Stimulated activated CD8-positive, alpha-beta memory T cell treated with anti-CD3 and anti-CD28 coated beads, Interleukin-4, amount 100 ng/mL, for 4 hours (primary cell): Measurements from ENCODE around the gene TFAP2E.

ENCODE experiments used
- DNase-seq, 2 donors: peaks; one replicate each; pipeline ENCODE4 v3.0.0-alpha.2; 2020; ENCODE audit warnings: low read depth in 2 of 2, low spot score in 1 of 2

TFAP2E gene

DNA sequence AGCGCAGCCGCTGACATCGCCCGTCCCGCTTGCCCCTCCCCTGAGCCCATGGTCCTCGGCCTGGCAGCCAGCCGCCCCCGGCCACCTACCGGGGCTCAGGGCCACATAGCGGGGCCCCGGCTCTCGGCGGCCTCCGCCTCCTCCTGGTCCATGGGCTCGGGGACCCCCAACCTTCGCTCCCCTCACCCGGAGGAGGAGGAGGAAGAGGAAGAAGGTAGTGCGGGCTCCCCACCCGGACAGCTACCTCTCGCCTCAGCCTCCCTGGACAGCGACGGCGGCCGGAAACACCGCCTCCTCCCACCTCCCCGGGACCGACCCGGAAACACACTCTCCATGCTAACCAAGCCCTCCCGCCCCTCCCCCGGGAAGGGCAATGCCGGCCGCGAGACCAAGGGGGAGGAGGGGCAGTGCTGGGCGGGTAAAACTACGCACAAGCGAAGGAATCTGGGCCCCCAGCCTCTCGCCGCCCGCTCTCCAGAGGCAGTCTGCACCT, 15.9 kb upstream of the TFAP2E start, which contains the start of gene KIAA0319L:
KIAA0319L (minus strand) TSS at position 286 of the 493 bp plus-strand sequence. CDS start 2,912 bp downstream, outside the sequence.
- DNase-seq = no peak

DNA sequence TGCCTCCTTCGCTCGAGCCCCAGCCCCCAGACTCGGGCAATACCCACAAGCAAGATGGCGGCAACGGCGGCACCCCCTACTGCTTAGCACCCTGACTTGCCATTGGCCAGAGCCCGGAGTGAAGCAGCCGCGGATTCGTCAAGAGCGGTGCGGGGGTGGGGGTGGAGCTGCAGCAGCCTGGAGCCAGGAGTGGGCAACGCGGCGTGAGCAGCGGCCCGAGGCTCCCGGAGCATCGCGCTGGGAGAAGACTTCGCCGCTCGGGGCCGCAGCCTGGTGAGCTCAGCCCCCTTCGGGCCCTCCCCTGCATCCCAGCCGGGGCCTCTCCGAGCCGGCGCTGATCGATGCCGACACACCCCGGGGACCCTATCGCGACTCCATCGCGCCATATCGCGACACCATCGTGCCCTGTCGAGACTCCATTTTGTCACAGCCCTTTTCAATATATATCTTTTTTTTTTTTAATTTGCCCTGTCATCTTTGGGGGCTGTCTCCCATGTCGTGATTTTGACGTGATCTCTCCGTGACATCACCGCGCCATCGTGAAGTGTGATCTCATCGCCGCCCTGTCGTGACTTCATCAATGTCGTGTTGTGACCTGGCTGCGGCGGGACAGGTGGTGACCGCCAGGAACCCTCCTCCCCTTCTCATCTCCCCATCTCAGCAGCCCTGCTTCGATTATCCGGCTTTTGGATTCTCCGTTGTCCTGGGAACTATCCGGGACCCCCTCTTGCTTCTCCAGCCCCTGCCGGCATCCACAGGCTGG, 15.3 kb upstream of the TFAP2E start, which contains the start of gene NCDN:
NCDN (plus strand) TSS at position 189 of the 763 bp plus-strand sequence; CDS start at position 581, 392 bp downstream.
- peak; percentile 93 to 94 for DNase-seq

DNA sequence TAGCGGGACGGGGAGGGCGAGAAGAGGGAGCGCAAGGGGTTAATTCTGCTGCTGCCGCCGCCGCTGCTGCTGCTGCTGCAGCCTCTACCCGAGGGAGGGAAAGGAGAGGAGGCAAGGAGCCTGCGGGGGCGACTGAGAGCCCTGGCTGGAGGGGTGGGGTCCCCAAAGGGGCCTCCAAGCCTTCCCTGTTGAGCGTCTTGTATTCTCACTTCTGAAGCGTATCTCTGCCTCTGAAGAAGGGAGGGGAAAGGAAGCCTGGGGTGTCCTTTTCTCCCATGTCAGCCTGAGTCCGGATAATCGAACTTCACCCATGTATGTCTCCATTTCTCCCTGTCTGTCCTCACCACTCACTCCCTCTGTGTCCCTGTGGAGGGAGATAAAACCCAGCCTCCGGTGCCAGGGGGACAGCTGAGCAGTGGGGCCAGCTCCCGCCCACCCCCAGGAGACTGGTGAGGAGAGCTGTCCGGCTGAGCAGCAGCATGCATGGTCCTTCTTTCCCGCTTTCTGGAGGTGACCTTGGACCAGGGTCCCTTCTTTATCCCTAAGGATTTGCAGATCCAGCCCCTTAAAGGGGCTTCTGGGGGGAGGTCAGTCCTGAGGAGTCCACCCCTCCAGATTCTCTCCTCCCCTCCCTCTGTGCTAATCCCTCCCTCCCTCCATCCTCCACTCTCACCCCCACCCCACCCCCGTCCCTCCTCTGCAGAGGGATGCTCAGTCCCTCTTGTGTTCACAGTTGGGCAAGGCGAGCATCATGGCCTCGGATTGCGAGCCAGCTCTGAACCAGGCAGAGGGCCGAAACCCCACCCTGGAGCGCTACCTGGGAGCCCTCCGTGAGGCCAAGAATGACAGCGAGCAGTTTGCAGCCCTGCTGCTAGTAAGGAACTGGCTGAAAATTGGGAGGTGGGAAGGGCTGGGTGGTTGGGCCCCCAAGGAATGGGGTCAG, 14.5 kb upstream of the TFAP2E start:
- no peak for DNase-seq

DNA sequence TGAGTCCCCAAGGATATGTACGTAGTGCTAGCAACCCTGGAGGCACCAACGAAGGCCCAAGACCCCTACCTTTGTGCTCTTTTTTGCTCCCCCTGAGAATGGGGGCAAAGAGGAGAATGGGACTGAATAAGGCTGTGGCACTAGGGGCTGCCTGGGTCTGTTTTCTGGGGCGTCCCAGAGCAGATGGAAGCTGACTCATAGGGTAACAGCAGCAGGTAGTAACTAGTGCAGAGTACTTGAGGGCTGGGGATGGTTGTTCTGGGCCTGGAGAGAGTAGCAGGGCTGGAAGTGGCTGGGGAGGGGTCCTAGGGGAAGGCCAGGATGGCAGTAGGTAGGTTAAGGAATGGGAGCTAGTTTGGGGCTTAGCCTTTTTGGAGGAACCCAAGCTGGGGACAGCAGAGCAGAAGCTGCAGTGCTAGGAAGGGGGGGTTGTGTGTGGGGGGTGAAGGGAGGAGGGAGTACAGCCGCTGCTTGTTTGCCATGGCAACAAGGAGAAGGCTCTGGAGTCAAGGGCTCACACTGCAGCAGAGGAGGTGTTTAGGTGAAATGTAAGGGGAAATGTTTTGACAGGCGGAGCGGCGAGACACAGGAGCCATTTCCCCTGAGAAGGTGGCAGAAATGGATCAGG, 13.7 kb upstream of the TFAP2E start:
- DNase-seq = no peak

DNA sequence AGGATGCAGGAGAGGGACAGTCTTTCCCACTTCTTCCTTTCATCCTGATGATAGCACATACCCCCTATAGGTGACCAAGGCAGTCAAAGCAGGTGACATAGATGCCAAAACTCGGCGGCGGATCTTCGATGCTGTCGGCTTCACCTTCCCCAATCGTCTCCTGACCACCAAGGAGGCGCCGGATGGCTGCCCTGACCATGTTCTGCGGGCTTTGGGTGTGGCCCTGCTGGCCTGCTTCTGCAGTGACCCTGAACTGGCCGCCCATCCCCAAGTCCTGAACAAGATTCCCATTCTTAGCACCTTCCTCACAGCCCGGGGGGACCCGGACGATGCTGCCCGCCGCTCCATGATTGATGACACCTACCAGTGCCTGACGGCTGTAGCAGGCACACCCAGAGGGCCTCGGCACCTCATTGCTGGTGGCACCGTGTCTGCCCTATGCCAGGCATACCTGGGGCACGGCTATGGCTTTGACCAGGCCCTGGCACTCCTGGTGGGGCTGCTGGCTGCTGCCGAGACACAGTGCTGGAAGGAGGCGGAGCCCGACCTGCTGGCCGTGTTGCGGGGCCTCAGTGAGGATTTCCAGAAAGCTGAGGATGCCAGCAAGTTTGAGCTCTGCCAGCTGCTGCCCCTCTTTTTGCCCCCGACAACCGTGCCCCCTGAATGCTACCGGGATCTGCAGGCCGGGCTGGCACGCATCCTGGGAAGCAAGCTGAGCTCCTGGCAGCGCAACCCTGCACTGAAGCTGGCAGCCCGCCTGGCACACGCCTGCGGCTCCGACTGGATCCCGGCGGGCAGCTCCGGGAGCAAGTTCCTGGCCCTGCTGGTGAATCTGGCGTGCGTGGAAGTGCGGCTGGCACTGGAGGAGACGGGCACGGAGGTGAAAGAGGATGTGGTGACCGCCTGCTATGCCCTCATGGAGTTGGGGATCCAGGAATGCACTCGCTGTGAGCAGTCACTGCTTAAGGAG, 12.6 kb upstream of the TFAP2E start:
- no peak for DNase-seq

DNA sequence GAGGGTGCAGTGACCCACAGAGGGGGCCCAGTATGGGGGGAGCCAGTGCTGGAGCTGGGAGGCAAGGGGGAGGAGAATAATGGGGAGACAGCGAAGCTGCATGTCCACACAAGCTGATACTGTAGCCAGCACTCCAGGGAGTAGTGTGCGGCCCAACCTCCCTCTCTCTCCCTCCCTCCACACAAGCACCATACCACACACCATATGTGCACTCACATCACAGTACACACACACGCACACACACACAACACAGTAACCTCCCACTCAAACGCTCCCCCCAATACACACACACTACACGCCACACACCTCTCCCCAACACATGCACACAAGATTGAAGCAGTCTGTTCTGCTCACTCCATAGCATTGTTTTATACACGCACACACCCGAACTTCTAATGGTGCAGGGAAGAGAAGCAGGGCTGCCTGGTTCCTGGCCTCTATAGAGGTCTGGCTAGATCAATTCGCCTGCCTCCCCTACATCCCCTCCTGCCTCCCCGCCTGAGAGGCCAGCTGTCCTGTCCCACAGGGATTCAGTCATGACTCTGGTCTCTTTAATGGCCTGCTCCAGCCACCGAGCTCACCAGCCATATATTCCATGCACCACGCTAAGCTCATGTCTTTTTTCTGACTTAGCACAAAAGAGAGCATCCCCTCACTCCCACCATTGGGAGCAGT, 11.7 kb upstream of the TFAP2E start:
- no peak for DNase-seq

DNA sequence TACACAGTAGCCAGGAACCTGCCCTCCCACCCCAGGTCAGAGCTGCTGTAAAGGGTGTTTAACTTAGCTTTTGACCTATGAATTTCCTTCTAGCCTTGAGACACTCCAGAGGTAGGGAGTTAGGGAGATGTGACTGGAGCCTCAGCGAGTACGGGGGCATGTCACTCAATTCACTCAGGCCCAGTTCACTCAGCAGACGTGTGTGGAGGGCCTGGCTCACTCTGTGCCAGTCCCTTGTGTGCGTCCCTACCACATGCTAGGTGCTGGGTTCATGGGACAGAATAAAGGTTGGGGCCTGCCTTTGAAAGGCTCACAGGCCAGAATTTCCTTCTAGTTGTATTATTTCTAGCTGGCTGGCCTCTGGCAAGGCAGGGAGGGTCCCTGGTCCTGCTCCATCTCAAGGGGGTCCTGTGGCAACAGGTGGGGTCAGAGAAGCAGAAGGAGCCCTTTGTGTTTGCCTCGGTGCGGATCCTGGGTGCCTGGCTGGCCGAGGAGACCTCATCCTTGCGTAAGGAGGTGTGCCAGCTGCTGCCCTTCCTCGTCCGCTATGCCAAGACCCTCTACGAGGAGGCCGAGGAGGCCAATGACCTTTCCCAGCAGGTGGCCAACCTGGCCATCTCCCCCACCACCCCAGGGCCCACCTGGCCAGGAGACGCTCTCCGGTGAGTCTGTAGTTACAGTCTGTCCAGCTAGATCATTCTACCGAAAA, 11.0 kb upstream of the TFAP2E start:
- no peak for DNase-seq

DNA sequence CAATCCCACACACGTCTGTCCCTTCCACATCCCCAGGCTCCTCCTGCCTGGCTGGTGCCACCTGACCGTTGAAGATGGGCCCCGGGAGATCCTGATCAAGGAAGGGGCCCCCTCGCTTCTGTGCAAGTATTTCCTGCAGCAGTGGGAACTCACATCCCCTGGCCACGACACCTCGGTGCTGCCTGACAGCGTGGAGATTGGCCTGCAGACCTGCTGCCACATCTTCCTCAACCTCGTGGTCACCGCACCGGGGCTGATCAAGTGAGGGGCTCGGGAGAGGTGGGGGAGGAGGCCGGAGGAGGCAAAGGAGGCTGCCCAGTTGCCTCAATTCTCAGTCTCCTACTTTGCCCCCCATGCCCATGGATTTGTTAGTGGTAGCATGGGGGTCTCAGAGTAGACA, 9.9 kb upstream of the TFAP2E start:
- no peak for DNase-seq

DNA sequence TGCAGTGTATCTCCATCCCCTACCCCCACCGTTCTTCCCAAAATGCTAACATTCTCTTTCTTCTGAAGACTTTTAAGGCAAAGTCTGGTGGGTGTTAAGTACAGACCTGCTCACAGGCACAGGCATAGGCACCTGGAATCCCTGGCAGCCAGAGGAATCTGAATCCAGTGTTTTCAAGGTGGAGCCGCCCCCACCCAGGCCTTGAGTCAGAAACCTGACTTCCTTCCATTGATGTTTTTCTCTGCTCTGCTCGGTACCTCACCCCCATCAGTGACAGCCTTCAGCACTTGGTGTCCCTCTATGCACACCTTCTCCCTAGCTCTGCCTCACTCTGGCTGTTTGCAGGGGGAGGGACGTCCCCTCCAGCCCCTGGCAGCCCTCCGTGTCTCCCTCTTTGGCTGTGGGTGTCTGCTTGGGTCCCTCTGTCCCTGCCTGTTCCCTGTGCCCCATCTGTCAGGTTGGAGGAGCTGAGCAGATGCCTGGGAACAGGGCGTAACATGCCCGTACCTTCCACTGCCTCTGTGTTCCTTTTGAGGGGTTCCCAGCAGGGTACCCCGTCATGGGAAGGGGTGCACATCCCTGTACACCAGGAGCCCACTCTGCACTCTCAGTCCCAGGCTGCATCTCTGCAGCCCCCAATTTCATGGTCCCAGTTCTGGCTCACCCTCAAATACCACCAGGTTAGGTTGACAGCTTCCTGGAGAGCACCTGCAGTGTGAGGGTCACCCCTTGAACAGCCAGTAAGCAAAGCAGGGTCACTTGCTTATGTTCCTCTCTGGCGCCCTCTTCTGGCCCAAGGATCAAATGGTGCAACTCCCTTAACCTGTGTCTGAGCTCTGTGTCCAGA, 8.9 kb upstream of the TFAP2E start:
- peak; percentile 60 to 75 for DNase-seq

DNA sequence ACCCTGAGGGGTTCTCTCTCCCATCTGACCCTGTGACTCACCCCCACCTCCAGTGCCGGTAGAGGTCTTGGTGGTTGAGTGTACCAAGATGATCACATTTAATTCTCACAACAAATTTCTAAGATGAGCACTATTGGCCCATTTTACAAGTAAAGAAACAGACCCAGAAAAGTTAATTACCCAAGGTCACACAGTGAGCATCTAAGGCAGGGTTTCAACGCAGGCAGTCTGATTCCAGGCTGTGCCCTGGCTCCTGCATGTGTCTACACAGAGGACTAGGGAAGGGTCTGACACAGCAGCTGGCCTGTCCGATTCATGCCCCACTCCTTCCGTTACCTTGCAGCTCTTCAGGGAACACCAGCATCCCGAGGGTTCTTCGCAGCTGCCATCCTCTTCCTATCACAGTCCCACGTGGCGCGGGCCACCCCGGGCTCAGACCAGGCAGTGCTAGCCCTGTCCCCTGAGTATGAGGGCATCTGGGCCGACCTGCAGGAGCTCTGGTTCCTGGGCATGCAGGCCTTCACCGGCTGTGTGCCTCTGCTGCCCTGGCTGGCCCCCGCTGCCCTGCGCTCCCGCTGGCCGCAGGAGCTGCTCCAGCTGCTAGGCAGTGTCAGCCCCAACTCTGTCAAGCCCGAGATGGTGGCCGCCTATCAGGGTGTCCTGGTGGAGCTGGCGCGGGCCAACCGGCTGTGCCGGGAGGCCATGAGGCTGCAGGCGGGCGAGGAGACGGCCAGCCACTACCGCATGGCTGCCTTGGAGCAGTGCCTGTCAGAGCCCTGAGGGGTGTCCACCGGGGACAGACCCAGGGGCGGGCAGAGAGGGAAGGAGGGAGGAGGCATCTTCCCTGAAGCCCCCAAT, 8.0 kb upstream of the TFAP2E start:
- no peak for DNase-seq

DNA sequence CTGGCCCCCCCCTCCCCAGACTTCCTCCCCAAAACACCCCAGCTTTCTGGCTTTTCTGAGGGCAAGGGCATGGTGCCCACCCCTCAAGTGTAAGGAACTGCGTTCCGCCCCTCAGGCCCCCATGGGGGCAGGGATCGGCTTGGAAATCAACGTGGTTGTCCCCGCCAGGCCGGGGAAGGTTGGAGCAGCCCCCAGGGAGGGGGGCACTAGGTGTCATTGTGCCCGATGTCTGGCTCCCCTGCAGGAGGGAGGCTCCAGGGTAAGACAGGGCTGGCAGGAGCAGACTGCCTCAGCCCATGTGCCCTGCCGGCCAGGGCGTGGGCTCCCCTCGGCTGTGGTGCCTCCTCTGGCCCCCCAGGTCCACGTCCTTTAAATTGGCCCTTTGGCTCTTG, 7.4 kb upstream of the TFAP2E start:
- no peak for DNase-seq

DNA sequence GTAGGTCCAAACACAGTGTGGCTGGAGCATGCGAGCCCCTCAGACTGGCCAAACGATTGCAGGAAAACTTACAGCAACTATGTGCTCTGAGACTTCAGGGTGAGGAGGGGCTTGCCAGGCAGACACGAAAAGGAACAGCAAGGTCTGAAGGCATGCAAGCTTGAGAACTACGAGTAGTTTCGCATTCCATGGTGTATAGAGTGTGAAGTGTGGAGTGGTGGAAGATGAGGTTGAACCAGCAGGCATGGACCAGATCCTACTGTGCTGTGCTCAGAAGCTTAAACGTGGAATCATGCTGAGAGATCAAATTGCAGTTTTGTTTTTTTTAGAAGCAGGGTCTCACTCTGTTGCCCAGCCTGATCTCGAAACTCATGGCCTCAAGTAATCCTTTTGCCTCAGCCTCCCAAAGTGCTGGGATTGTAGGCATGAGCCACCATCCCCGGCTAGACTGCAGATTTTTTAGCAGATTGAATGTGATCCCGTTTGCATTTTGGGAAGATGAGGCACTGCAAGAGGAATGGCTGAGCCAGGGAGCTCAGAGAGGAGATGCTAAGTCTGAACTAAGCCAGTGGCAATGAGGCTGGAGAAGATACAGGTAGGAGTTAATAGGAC, 5.1 kb upstream of the TFAP2E start:
- no peak for DNase-seq

DNA sequence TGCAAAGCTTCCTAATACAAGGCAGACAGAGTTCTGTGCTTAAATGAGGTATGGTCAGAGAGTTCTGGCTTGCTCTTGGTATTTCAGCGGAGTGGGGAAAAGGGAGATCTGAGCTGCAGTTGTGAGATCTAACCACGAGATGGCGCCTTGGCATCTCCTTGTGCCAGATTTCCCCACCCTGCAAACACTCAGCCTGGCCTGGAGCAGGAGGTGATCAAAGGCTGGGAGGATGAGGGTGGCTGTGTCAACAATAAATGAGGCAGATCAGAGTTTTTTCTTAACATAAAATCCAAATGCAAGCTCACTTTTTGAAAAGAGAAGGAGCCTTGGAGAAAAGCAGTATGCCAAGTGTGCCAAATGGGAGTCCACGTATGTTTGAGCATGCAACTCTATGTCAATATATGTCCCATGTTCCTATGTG, 4.1 kb upstream of the TFAP2E start:
- peak; percentile 27 to 41 for DNase-seq

DNA sequence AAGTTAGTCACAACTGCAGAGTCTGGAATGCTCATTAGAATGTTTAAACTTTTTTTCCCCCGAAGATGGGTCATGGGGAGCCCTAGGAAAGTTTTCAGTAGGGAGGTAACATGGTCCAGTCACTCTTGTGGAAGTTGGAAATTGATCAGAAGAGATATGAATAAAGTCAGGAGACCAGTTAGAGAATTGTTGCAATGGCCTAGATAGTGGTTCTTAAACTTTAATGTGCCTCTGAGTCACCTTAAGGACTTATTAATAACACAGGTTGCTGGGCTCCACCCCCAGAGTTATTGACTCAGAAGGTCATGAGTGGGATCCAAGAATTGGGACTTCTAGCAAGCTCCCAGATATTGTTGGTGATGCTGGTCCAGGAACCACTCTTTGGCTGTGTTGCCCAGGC, 3.2 kb upstream of the TFAP2E start:
- DNase-seq = no peak

DNA sequence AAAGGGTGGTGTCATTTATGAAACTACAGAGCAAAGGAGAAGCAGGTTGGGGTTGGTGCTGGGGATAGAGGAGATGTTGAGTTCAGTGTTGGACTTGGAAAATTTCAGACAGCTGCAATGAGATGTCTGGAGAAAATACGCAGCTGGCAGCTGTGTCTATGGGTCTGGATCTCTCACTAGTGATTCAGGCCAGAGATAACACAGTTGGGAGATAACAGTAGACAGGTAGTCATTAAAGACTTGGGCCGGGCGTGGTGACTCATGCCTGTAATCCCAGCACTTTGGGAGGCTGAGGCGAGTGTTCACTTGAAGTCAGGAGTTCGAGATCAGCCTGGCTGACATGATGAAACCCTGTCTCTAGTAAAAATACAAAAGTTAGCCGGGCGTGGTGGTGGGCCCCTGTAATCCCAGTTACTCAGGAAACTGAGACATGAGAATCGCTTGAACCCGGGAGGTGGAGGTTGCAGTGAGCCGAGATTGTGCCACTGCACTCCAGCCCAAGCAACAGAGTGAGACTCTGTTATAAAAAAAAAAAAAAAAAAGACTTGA, 2.5 kb upstream of the TFAP2E start:
- DNase-seq = no peak

DNA sequence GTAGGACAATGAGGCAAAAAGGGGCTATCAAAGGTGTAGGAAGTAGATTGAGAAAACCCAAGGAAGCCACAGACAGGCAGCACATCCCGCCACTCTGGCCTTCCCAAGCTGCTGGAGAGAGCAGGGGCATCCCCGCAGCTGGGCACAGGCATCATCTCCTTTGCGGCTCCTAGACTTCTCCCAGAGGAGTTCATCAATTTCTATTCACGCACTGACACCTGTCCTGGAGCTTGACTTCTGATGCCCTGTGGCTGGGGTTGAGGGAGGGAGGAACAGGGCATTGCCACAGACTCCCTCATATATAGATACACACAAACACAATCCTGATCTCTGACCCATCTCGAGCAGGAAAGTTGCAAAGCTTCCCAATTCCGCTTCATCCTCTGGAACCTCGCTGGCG, 1.9 kb upstream of the TFAP2E start:
- DNase-seq = no peak
